Amygdala (tissue), 56 donors: Measurements from ENCODE around the gene UBASH3B.
"Not testable (repeated sequence)": the region's sequence is repeated elsewhere in the genome, so short reads cannot be mapped to it uniquely, and the experiment has no call there.

Experiments used
- DNase-seq, 56 donors: peaks; one replicate each; lab custom pipeline; 2025; lab: John Stamatoyannopoulos, UW

UBASH3B gene

GRCh38 chr11:122832721-122833470, 177.4 kb downstream of the UBASH3B start:
- no peak for DNase-seq

GRCh38 chr11:122833846-122834464, 178.4 kb downstream of the UBASH3B start:
- no peak for DNase-seq

DNA sequence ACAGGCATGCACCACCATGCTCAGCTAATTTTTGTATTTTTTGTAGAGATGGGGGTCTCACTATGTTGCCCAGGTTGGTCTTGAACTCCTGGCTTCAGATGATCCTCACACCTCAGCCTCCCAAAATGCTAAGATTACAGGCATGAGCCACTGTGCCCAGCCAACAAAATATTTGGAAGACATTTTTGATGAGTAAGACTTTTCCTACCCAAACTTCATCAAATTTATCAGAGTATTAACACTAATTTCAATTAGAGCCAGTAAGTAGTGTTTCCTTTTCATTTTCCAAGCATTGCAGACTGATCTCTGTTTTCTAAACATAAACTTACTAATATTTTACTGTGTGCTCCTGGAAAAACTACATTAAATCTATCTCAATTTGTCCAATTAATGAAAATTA, 181.4 kb downstream of the UBASH3B start:
- DNase-seq: no peak

DNA sequence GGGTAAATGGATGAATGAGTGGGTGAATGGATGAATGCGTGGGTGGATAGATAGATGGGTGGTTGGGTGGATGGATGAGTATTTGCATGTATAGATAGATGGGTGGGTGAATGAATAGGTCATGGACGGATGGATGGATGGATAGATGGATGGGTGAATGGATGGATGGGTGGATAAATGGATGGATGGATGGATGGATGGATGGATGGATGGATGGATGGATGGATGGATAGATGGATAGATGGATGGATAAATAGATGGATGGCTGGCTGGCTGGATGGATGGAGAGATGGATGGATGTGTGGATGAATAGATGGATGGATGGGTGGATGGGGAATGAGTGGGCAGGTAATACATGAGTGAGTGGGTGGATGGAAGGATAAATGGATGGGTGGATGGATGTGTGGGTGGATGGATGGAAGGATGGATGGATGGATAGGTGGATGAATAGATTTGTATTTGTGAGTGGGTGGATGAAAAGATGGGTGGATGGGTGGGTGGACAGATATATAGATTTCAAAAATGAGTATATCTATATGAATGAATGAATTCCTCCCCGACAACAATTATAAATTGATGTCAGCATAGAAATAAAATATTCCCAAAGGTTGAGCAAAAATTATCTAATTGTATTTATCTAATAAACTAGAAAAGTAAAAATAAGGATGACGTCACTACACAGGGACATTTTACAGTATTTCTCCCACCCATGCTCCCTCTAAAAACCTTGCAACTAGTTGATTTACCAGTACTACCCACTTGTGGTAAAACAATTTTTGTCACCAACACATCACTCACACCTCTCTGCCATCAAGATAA, 182.2 kb downstream of the UBASH3B start:
- no peak for DNase-seq

- DNase-seq: no peak
Observed at GRCh38 chr11:122843281-122844141, 188.0 kb downstream of the UBASH3B start.

DNA sequence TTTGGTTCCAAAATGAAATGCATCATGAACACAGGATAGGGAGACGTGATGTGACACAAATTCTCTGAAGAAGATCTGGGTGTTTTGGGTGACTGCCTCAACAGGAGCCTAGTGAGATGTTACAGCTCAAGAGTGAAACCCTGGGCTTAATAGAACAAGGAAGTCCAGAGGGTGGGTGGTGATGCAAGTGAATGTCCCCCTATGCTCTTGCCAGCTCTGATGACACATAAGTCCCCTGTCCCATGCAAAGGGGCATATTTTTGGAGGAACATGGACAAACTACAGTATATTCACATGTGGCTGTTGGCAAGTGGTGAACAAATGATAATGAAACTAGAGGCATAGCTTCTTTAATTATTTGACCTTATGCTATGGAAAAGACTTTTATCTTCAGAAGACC, 191.9 kb downstream of the UBASH3B start:
- no peak for DNase-seq

- no peak for DNase-seq
Observed at GRCh38 chr11:122848186-122848585, 192.7 kb downstream of the UBASH3B start.

DNA sequence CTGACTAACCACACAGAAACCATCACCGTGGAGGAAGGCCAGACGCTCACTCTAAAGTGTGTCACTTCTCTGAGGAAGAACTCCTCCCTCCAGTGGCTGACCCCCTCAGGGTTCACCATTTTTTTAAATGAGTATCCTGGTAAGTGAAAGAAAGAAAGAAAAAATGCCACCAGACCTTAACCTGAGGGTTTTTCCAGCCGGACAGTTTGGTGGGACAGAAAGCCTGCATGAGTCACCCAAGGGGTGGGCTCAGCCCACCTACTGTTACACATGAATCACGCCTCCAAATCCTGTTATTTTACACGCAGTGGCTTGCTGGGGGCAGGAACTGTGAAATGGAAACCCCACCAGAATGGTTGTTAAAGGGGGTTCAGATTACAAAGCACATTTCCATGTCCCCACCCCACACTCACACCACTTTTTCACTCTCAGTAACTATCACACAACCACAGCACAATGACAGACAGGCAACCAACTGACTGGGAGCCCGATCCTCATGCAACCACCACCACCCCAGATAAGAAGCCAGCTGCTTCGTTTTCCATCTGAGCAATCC, 194.6 kb downstream of the UBASH3B start:
- DNase-seq: no peak

DNA sequence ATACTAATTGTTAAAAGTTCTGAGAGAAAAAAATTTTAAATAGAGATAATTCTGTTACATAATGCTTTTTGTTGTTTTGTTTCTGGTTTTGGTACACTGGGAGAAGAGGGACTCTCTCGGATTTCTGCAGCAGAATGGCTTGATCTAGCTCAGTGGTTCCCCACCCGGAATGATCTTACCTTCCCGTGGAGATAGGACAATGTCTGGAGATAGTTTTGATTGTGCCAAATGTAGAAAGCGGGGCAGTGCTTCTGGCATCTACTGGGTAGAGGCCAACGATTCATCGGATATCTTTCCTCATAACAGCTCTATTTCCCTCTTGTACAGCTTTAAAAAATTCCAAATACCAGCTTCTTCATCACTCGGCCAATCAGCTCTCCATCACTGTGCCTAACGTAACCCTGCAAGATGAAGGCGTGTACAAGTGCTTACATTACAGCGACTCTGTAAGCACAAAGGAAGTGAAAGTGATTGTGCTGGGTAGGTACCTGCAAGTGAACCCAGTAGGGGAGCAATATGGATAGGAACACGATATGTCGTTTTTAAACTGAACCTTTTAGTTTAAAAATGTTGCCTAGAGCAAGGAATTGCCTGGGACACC, 195.9 kb downstream of the UBASH3B start:
- peak in 1 of 56 donors; percentile 10 for DNase-seq

GRCh38 chr11:122852074-122852795, 196.7 kb downstream of the UBASH3B start:
- DNase-seq: peak in 6 of 56 donors; percentile 3 to 44 (median 16)

DNA sequence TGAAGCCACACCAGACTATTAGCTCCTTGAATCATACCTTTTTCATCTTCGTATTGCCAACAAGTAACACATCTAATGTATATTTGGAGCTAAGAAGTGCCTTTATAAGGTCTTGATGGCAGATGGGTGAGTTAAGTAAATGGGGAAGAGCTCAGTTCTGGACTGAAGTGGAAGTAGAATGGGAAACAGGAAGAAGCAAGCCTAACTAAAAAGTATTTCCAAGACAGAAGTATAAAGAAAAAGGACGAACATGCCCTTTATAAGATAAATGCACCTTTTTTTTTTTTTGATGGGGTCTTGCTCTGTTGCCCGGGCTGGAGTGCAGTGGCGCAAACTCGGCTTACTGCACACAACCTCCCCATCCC, 197.3 kb downstream of the UBASH3B start:
- DNase-seq: no peak

GRCh38 chr11:122853261-122853660, 197.7 kb downstream of the UBASH3B start:
- DNase-seq: no peak

DNA sequence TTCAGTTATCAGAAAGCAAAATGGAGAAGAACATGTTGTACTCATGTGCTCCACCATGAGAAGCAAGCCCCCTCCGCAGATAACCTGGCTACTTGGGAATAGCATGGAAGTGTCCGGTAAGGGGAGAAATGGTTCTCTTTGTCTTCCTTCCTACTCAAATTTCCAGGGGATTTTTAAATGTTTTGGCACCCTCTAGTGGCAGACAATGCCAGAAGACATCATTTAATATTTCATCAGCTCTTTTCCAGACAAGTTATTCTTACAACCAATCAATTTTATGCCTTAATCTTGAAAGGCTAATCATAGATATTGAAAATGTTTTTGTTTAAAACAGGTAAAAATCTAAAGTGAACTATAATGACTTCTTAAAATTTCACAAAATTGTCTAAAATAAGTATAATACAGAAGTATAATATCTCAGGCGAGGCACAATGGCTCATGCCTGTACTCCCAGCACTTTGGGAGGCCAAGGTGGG, 198.5 kb downstream of the UBASH3B start:
- peak in 13 of 56 donors; percentile 5 to 81 (median 15) for DNase-seq

- DNase-seq: no peak
Observed at GRCh38 chr11:122861631-122862030, 206.1 kb downstream of the UBASH3B start.

GRCh38 chr11:122862091-122862490, 206.6 kb downstream of the UBASH3B start:
- no peak for DNase-seq

DNA sequence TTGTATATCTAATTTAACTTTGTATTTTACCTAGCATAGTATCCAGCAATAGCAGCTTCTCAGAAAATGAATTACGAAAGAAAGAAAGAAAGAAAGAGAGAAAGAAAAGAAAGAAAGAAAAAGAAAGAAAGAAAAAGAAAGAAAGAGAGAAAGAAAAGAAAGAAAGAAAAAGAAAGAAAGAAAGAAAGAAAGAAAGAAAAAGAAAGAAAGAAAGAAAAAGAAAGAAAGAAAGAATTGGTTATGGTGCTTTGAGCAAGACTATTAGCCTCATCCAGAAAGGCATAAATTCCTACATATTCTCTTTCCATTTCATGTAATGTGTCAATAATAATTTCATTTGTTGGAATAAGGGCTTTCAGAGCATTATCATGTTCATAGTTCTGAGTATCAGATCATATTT, 207.6 kb downstream of the UBASH3B start:
- not testable (repeated sequence) for DNase-seq

GRCh38 chr11:122863704-122864326, 208.3 kb downstream of the UBASH3B start:
- DNase-seq: peak in 11 of 56 donors; percentile 2 to 64 (median 22)
